GM12873 (cell line): ENCODE measurements around the gene GPRC5D.

Source experiments
- TF ChIP-seq, protein P1 (sequence below): IDR thresholded peaks from 2 replicates; pipeline ENCODE4 v1.5.1; 2012; ENCODE audit warnings: low read depth, mild to moderate bottlenecking, moderate library complexity, low read length, control low read depth; ENCODE audit not compliant: insufficient read depth; ENCODE audit errors: missing control alignments

Gene GPRC5D

DNA sequence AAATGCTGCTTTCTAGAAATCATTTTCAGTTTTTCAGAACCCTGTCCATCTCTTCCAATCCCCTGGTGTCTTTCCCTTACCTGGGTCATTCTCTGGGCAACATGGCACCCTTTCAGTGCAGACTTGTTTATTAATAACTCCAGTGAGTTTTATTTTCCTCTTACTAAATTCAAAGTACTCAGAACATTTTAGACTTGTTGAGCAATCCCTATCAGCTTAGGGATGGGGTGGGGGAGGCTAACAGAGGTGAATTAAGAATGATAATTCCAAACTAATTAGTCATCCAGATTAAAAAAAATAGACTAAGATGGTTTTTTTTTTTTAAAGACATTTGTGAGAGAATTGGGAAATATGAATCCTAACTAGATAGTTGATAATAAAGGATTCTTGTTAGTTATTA lies 49.9 kb downstream of the GPRC5D start:
- TF ChIP-seq, protein P1, sequence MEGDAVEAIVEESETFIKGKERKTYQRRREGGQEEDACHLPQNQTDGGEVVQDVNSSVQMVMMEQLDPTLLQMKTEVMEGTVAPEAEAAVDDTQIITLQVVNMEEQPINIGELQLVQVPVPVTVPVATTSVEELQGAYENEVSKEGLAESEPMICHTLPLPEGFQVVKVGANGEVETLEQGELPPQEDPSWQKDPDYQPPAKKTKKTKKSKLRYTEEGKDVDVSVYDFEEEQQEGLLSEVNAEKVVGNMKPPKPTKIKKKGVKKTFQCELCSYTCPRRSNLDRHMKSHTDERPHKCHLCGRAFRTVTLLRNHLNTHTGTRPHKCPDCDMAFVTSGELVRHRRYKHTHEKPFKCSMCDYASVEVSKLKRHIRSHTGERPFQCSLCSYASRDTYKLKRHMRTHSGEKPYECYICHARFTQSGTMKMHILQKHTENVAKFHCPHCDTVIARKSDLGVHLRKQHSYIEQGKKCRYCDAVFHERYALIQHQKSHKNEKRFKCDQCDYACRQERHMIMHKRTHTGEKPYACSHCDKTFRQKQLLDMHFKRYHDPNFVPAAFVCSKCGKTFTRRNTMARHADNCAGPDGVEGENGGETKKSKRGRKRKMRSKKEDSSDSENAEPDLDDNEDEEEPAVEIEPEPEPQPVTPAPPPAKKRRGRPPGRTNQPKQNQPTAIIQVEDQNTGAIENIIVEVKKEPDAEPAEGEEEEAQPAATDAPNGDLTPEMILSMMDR = no peak

DNA sequence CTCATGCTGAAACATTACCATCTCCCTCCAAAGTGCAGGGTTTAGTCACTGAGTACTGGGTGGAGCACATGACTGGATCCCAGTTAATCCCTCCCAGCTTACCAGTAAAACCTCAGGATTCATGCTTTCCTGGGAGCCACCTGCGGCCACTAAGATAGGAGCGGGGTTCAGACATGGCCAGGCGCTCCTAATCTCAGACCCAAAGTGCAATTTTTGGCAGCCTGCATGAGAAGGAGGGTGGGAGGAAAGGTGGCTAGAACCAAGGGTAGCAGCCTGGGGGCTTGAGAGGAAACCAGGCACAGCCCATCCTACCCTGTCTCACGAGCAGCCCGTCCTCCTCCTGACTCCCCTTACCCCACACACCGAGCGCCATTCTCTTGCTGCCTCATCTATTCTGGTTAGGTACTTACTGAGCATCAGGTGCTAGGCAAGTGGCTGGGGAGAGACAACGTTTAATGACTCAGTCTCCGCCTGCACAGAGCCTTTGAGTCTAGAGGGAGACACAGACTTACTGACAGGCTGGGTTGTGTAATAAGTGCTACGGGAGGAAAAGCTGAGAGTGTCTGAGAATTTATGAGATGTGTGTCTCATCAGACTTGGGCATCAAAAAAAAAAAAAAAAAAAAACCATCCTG lies 50.7 kb downstream of the GPRC5D start:
- TF ChIP-seq, protein P1 = no peak

- TF ChIP-seq, protein P1 = no peak
Observed at GRCh38 chr12:12900786-12901157, 51.2 kb downstream of the GPRC5D start.

- TF ChIP-seq, protein P1 = no peak
Observed at GRCh38 chr12:12899530-12900380, 52.2 kb downstream of the GPRC5D start.

DNA sequence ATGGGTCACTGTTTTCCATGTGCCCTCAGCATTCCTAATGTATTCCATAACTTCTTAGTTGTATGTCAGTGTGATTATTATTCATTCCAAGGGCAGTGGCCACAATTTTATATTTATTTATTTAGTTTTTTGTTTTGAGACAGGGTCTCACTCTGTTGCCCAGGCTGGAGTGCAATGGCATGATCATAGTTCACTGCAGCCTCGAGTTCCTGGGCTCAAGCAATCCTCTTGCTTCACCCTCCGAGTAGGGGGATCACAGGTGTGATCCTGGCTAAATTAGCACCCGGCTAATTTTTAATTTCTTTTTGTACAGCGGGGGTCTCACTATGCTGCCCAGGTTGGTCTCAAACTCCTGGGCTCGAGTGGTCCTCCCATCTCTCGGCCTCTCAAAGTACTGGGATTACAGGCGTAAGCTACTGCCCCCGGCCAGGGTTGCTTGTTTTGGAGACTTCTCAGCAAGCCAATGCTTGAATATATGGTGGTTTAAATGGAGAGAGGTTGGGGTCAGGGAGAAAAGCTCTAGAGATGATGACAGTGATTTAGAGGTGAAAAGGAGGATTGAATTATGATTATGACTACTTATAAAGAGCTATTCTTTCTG lies 53.0 kb downstream of the GPRC5D start:
- TF ChIP-seq, protein P1 = no peak

DNA sequence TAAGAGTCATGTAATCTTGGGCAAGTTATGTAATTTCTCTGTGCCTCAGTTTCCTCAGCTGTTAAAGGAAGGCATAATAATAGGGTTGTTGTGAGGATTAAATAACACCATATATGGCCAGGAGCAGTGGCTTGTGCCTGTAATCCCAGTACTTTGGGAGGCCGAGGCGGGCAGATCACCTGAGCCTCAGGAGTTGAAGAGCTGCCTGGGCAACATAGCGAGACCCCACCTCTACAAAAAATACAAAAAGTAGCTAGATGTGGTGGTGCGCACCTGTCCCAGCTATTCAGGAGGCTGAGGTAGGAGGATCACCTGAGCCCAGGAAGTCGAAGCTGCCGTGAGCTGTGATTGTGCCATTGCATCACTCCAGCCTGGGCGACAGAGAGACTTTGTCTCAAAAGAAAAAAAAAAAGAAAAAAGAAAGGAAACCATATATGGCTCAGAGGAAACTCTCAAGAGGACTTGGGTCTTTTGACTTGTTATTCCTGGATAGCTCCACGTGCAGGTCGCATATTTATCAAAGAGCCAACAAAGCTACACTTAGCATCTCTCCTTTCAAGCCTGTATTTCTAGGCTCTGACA lies 53.7 kb downstream of the GPRC5D start:
- TF ChIP-seq, protein P1 = no peak

- TF ChIP-seq, protein P1 = no peak
Observed at GRCh38 chr12:12897302-12897701, 54.7 kb downstream of the GPRC5D start.
